ENCODE measurements around the gene DAPP1.

GRCh38 chr4:99846891-99847290 lies 30.3 kb downstream of the DAPP1 start:
- TF ChIP-seq EZH2 (IDR thresholded peaks at IDR 0.05; ENCODE audit: insufficient read depth, poor library complexity, severe bottlenecking): no peak
- TF ChIP-seq EZH2phosphoT487 (IDR thresholded peaks at IDR 0.05; ENCODE audit: insufficient read depth, low read depth): no peak

Measured in GM23248 (cell line).